Keratinocyte (primary cell): ENCODE measurements around the gene RETN. TPM values are rescaled to one million over a fixed set of nuclear protein-coding genes. Genes with fewer than 3 reads are reported as not detected.

Source experiments
- DNase-seq: peaks from one replicate; pipeline ENCODE4 v3.0.0-alpha.2; 2011; ENCODE audit warnings: low read depth, missing footprints, low spot score
- FAIRE-seq: peaks from 2 replicates; lab custom pipeline; 2011; peaks lifted over from hg19 to GRCh38; lab: Jason Lieb, UNC
- H2AFZ ChIP-seq: 2 replicates; pipeline ENCODE4 v1.6.0; 2012; ENCODE audit warnings: low read length, control low read depth, inconsistent platforms; ENCODE audit not compliant: control insufficient read depth
- H3K27ac ChIP-seq: 2 replicates; pipeline ENCODE4 v1.5.1; 2011; ENCODE audit warnings: low read length; ENCODE audit not compliant: control insufficient read depth, insufficient read depth
- H3K27me3 ChIP-seq: 3 replicates; pipeline ENCODE4 v1.6.0; 2011; ENCODE audit warnings: low read length; ENCODE audit not compliant: control insufficient read depth, insufficient read depth; ENCODE audit errors: extremely low read depth
- H3K36me3 ChIP-seq, 2 experiments: 2 replicates in 1 of 2; 3 replicates in 1 of 2; pipeline ENCODE4 v1.5.1; 2011; ENCODE audit warnings: low read length in 2 of 2, mild to moderate bottlenecking in 1 of 2; ENCODE audit not compliant: control insufficient read depth in 2 of 2, insufficient read depth in 2 of 2; ENCODE audit errors: extremely low read depth in 1 of 2
- H3K4me1 ChIP-seq: 3 replicates; pipeline ENCODE4 v1.5.1; 2011; ENCODE audit warnings: low read length; ENCODE audit not compliant: control insufficient read depth, insufficient read depth; ENCODE audit errors: extremely low read depth
- H3K4me2 ChIP-seq: 3 replicates; pipeline ENCODE4 v1.6.0; 2011; ENCODE audit warnings: low read depth, low read length; ENCODE audit not compliant: control insufficient read depth, insufficient read depth; ENCODE audit errors: extremely low read depth
- H3K4me3 ChIP-seq, 3 experiments: fragments of 200-600 bp in 1 of 3; sonication (generic) in 1 of 3; 2 replicates in 2 of 3; 3 replicates in 1 of 3; pipeline ENCODE4 v1.5.1; 2011 to 2016; ENCODE audit warnings: low read length in 3 of 3, mild to moderate bottlenecking in 3 of 3, control low read depth in 2 of 3, inconsistent platforms in 1 of 3, low read depth in 1 of 3, mixed read lengths in 1 of 3, mixed run types in 1 of 3, moderate library complexity in 1 of 3; ENCODE audit not compliant: control insufficient read depth in 2 of 3, insufficient read depth in 2 of 3; ENCODE audit errors: extremely low read depth in 1 of 3
- H3K79me2 ChIP-seq: 2 replicates; pipeline ENCODE4 v1.6.0; 2012; ENCODE audit warnings: low read length; ENCODE audit not compliant: control insufficient read depth, insufficient read depth
- H3K9ac ChIP-seq: 3 replicates; pipeline ENCODE4 v1.6.0; 2011; ENCODE audit warnings: low read length; ENCODE audit not compliant: control insufficient read depth, insufficient read depth; ENCODE audit errors: extremely low read depth
- H3K9me1 ChIP-seq: 3 replicates; pipeline ENCODE4 v1.6.0; 2011; ENCODE audit warnings: low read length; ENCODE audit not compliant: control insufficient read depth, insufficient read depth; ENCODE audit errors: extremely low read depth
- H3K9me3 ChIP-seq: 2 replicates; pipeline ENCODE4 v1.5.1; 2012; ENCODE audit warnings: low read depth, low read length; ENCODE audit not compliant: control insufficient read depth
- H4K20me1 ChIP-seq: 3 replicates; pipeline ENCODE4 v1.6.0; 2011; ENCODE audit warnings: low read length; ENCODE audit not compliant: control insufficient read depth, insufficient read depth; ENCODE audit errors: extremely low read depth
- CTCF ChIP-seq, 3 experiments: IDR thresholded peaks in 1 of 3; conservative IDR thresholded peaks in 1 of 3; optimal IDR thresholded peaks in 1 of 3; 2 replicates in 2 of 3; 3 replicates in 1 of 3; pipeline versions ENCODE3 to v1.5.1; 2011; ENCODE audit warnings: low read length in 3 of 3, mild to moderate bottlenecking in 3 of 3, moderate library complexity in 2 of 3, control low read depth in 1 of 3, inconsistent platforms in 1 of 3; ENCODE audit not compliant: insufficient read depth in 2 of 3; ENCODE audit errors: extremely low read depth in 1 of 3
- EZH2 ChIP-seq: IDR thresholded peaks from one replicate; pipeline ENCODE4 v1.6.1; 2012; ENCODE audit warnings: inconsistent platforms, mild to moderate bottlenecking, low read length, moderate library complexity
- dilution Hi-C: fragments of 300-500 bp; cut with MboI; formaldehyde crosslinking; loops from one replicate; pipeline ENCODE4 v1.7.0; 2020; ENCODE audit warnings: low sequenced_read_pairs; ENCODE audit not compliant: extremely low pct_ligation_motif_present
- polyA plus RNA-seq, 5 experiments: library from polyadenylated mRNA; depleted of rRNA in 3 of 5; stranded (reverse) in 3 of 5; stranded (forward) in 1 of 5; unstranded in 1 of 5; fragments of >200 nt; gene quantifications; 1 replicate in 1 of 5; 2 replicates in 3 of 5; 3 replicates in 1 of 5; pipeline versions ENCODE4 v1.2.1 to v1.2.3, GENCODE V29; 2011 to 2012; ENCODE audit warnings: missing spikeins in 2 of 5, low read depth in 1 of 5, low replicate concordance in 1 of 5

Gene RETN
- polyA plus RNA-seq, 1 donor (not counting 4 experiments of a cell fraction or from before 2014, with no cell fraction given): not detected

- Histone ChIP-seq H3K4me3 (no peak overlapping the region), H3K36me3 (no peaks in the 10 kb centered on the region), H3K9me3 (no peaks in the 10 kb centered on the region), H3K9me1 (no peaks in the 10 kb centered on the region), H3K4me2 (no peak overlapping the region), H3K79me2 (no peaks in the 10 kb centered on the region), H3K9ac (no peak overlapping the region), H2AFZ (no peak overlapping the region), H3K27ac (no peak overlapping the region), H4K20me1 (no peaks in the 10 kb centered on the region), H3K4me1 (no peaks in the 10 kb centered on the region), H3K27me3 (peaks cover under 1% of the 10 kb centered on the region)
- dilution Hi-C loops: no loop called here
- no peak for FAIRE-seq
- TF ChIP-seq EZH2 (no peak), CTCF (optimal IDR thresholded peaks at IDR 0.05 in 1 of 3, IDR thresholded peaks at IDR 0.05 in 1 of 3, conservative IDR thresholded peaks at IDR 0.05 in 1 of 3; ENCODE audit: extremely low read depth in 1 of 3, insufficient read depth in 2 of 3, low read length in 3 of 3) (no peak)
- no peak for DNase-seq
These were observed 5.1 kb upstream of the RETN start for GRCh38 chr19:7663706-7664105.

- H3K79me2 ChIP-seq: no peaks in the 10 kb centered on the region
- no peak for TF ChIP-seq EZH2
- no peak for TF ChIP-seq CTCF (optimal IDR thresholded peaks at IDR 0.05 in 1 of 3, IDR thresholded peaks at IDR 0.05 in 1 of 3, conservative IDR thresholded peaks at IDR 0.05 in 1 of 3; ENCODE audit: extremely low read depth in 1 of 3, insufficient read depth in 2 of 3, low read length in 3 of 3)
- dilution Hi-C loops: no loop called here
- no peaks in the 10 kb centered on the region for H3K9me3 ChIP-seq
- FAIRE-seq (no peak), DNase-seq (no peak)
- H3K27me3 ChIP-seq: peaks cover 12% of the 10 kb centered on the region
- H3K9ac ChIP-seq: no peak overlapping the region
- no peak overlapping the region for H3K27ac ChIP-seq
- H3K4me3 ChIP-seq: no peak overlapping the region
- H2AFZ ChIP-seq: no peak overlapping the region
- H3K36me3 ChIP-seq: no peaks in the 10 kb centered on the region
- no peak overlapping the region for H3K4me2 ChIP-seq
- H3K9me1 ChIP-seq: no peaks in the 10 kb centered on the region
- no peaks in the 10 kb centered on the region for H4K20me1 ChIP-seq
- no peaks in the 10 kb centered on the region for H3K4me1 ChIP-seq
These were observed 3.8 kb upstream of the RETN start for GRCh38 chr19:7665076-7665475.
